ENCODE measurements around the gene CDK5RAP2. TPM values are rescaled to one million over a fixed set of nuclear protein-coding genes. Genes with fewer than 3 reads are reported as not detected.
A peak's percentile ranks its signal among the peaks of the same experiment; 100 is the strongest.

CDK5RAP2 gene
- total RNA-seq, 1 experiment from 2014 or later = 82.7 TPM

GRCh38 chr9:120441426-120442307 lies 138.3 kb downstream of the CDK5RAP2 start:
- DNase-seq (ENCODE audit: extremely low read depth, low read depth) = no peak

GRCh38 chr9:120440791-120441190 lies 139.2 kb downstream of the CDK5RAP2 start:
- no peak for DNase-seq (ENCODE audit: extremely low read depth, low read depth)

GRCh38 chr9:120439926-120440325 lies 140.0 kb downstream of the CDK5RAP2 start:
- DNase-seq (ENCODE audit: extremely low read depth, low read depth) = no peak

- DNase-seq (ENCODE audit: extremely low read depth, low read depth) = peak; percentile 36
Observed at GRCh38 chr9:120438836-120439546, 141.0 kb downstream of the CDK5RAP2 start.

- no peak for DNase-seq (ENCODE audit: extremely low read depth, low read depth)
Observed at GRCh38 chr9:120438111-120438510, 141.9 kb downstream of the CDK5RAP2 start.

GRCh38 chr9:120436983-120437475 lies 142.9 kb downstream of the CDK5RAP2 start:
- DNase-seq (ENCODE audit: extremely low read depth, low read depth) = no peak

GRCh38 chr9:120436446-120436845 lies 143.5 kb downstream of the CDK5RAP2 start:
- DNase-seq (ENCODE audit: extremely low read depth, low read depth) = no peak

GRCh38 chr9:120435091-120435490 lies 144.9 kb downstream of the CDK5RAP2 start:
- no peak for DNase-seq (ENCODE audit: extremely low read depth, low read depth)

- no peak for DNase-seq (ENCODE audit: extremely low read depth, low read depth)
Observed at GRCh38 chr9:120434532-120434931, 145.4 kb downstream of the CDK5RAP2 start.

GRCh38 chr9:120433701-120434100 lies 146.3 kb downstream of the CDK5RAP2 start:
- no peak for DNase-seq (ENCODE audit: extremely low read depth, low read depth)

GRCh38 chr9:120432600-120432999 lies 147.4 kb downstream of the CDK5RAP2 start:
- no peak for DNase-seq (ENCODE audit: extremely low read depth, low read depth)

- no peak for DNase-seq (ENCODE audit: extremely low read depth, low read depth)
Observed at GRCh38 chr9:120431268-120431667, 148.7 kb downstream of the CDK5RAP2 start.

GRCh38 chr9:120424248-120424647 lies 155.7 kb downstream of the CDK5RAP2 start:
- DNase-seq (ENCODE audit: extremely low read depth, low read depth) = no peak

- no peak for DNase-seq (ENCODE audit: extremely low read depth, low read depth)
Observed at GRCh38 chr9:120423812-120424211, 156.2 kb downstream of the CDK5RAP2 start.

GRCh38 chr9:120421977-120422376 lies 158.0 kb downstream of the CDK5RAP2 start:
- no peak for DNase-seq (ENCODE audit: extremely low read depth, low read depth)

GRCh38 chr9:120418315-120418714 lies 161.7 kb downstream of the CDK5RAP2 start:
- no peak for DNase-seq (ENCODE audit: extremely low read depth, low read depth)

GRCh38 chr9:120416781-120417427 lies 163.1 kb downstream of the CDK5RAP2 start:
- no peak for DNase-seq (ENCODE audit: extremely low read depth, low read depth)

GRCh38 chr9:120413121-120414048 lies 166.6 kb downstream of the CDK5RAP2 start:
- no peak for DNase-seq (ENCODE audit: extremely low read depth, low read depth)

- DNase-seq (ENCODE audit: extremely low read depth, low read depth) = no peak
Observed at GRCh38 chr9:120412425-120412951, 167.5 kb downstream of the CDK5RAP2 start.
